GM20431 (cell line): ENCODE results near the gene AIMP1.

ENCODE experiments used
- in situ Hi-C: fragments of 300-500 bp; cut with MseI, MboI; formaldehyde crosslinking; loops from one replicate; pipeline ENCODE4 v1.15.0; 2020; ENCODE audit warnings: low sequenced_read_pairs; ENCODE audit not compliant: unreplicated experiment

The AIMP1 gene

GRCh38 chr4:106315968-106316772 lies at the start of gene AIMP1, which contains the start of gene TBCK:
Gene AIMP1 (plus strand): TSS chr4:106316550. CDS start chr4:106325010, 8,460 bp downstream.
Gene TBCK (minus strand): TSS chr4:106316209. CDS start chr4:106308960, 7,249 bp downstream.
- in situ Hi-C loops = no loop called here

GRCh38 chr4:106268786-106269185 lies 47.6 kb upstream of the AIMP1 start:
- in situ Hi-C loops = no loop called here

- in situ Hi-C loops = no loop called here
These were observed 46.6 kb upstream of the AIMP1 start for GRCh38 chr4:106269711-106270110.

GRCh38 chr4:106270736-106271135 lies 45.6 kb upstream of the AIMP1 start:
- in situ Hi-C loops = no loop called here

- in situ Hi-C loops = no loop called here
These were observed 42.5 kb upstream of the AIMP1 start for GRCh38 chr4:106273831-106274230.

GRCh38 chr4:106277140-106277675 lies 39.1 kb upstream of the AIMP1 start:
- in situ Hi-C loops = no loop called here

GRCh38 chr4:106284227-106284626 lies 32.1 kb upstream of the AIMP1 start:
- in situ Hi-C loops = no loop called here

GRCh38 chr4:106286611-106287010 lies 29.7 kb upstream of the AIMP1 start:
- in situ Hi-C loops = no loop called here

- in situ Hi-C loops = no loop called here
These were observed 28.9 kb upstream of the AIMP1 start for GRCh38 chr4:106287353-106287969.

GRCh38 chr4:106289737-106290136 lies 26.6 kb upstream of the AIMP1 start:
- in situ Hi-C loops = no loop called here

GRCh38 chr4:106291678-106292077 lies 24.7 kb upstream of the AIMP1 start:
- in situ Hi-C loops = no loop called here

GRCh38 chr4:106294062-106294461 lies 22.3 kb upstream of the AIMP1 start:
- in situ Hi-C loops = no loop called here

- in situ Hi-C loops = no loop called here
These were observed 18.9 kb upstream of the AIMP1 start for GRCh38 chr4:106297245-106298035.

GRCh38 chr4:106299977-106300376 lies 16.4 kb upstream of the AIMP1 start:
- in situ Hi-C loops = no loop called here

- in situ Hi-C loops = no loop called here
These were observed 14.8 kb upstream of the AIMP1 start for GRCh38 chr4:106301393-106302061.

GRCh38 chr4:106302062-106302438 lies 14.3 kb upstream of the AIMP1 start:
- in situ Hi-C loops = no loop called here

GRCh38 chr4:106303548-106304281 lies 12.6 kb upstream of the AIMP1 start:
- in situ Hi-C loops = no loop called here

GRCh38 chr4:106304632-106305031 lies 11.7 kb upstream of the AIMP1 start:
- in situ Hi-C loops = no loop called here

- in situ Hi-C loops = no loop called here
These were observed 10.8 kb upstream of the AIMP1 start for GRCh38 chr4:106305435-106306055.
